GM12892 (cell line): ENCODE results near the gene TBC1D14.

Experiments
- DNase-seq: peaks from one replicate; pipeline ENCODE4 v3.0.0; 2011; ENCODE audit not compliant: insufficient read length
- FAIRE-seq: peaks from 2 replicates; lab custom pipeline; 2011; peaks lifted over from hg19 to GRCh38; lab: Jason Lieb, UNC
- POLR2A ChIP-seq: IDR thresholded peaks from 2 replicates; pipeline ENCODE4 v1.6.1; 2011; ENCODE audit warnings: low read depth, low read length, control low read depth
- POLR2AphosphoS5 ChIP-seq: IDR thresholded peaks from 2 replicates; pipeline ENCODE4 v1.6.1; 2011; ENCODE audit warnings: low read depth, low read length, control low read depth
- TAF1 ChIP-seq: IDR thresholded peaks from 2 replicates; pipeline ENCODE4 v1.6.1; 2011; ENCODE audit warnings: low read depth, mild to moderate bottlenecking, control low read depth, low read length, borderline replicate concordance

The TBC1D14 gene

DNA sequence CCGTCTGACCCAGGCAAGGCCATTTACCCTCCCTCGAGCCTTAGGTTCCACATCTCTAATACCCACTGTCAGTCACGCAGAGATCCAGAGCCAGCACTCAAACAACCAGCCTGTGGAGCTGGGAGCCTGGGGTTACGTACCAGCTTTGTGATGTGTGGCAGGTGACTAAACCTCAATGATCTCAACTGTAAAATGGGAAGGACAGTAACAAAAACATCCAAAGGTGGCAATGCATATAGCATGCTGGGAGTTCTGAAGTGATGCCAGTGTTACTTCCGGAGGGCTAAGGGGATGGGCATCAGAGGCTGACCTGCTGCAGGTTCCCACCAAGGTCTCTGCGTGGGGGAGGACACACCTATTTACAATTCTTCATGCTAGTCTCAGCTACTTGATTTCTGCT lies 152.2 kb downstream of the TBC1D14 start:
- TF ChIP-seq POLR2A, result no peak
- no peak for TF ChIP-seq POLR2AphosphoS5
- TF ChIP-seq TAF1, result no peak
- FAIRE-seq, result no peak
- DNase-seq, result no peak

DNA sequence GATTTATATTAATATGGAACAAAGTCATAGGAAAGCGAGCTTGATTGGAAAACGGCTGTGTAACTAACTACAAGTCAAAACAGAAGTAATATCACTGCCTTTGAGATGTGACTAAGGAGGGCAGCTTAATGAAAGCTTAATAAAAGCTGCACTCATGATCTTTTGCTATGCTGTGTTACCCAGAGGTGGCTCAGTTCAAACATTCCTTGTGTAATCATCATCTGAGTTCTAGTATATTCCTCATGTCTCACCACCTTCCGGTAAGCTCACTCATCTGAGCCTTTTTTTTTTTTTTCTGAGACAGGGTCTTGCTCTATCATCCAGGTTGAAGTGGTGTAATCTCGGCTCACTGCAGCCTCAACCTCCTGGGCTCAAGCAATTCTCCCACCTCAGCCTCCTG lies 153.2 kb downstream of the TBC1D14 start:
- FAIRE-seq (no peak), DNase-seq (no peak)
- TF ChIP-seq POLR2AphosphoS5 (no peak), TAF1 (no peak), POLR2A (no peak)

DNA sequence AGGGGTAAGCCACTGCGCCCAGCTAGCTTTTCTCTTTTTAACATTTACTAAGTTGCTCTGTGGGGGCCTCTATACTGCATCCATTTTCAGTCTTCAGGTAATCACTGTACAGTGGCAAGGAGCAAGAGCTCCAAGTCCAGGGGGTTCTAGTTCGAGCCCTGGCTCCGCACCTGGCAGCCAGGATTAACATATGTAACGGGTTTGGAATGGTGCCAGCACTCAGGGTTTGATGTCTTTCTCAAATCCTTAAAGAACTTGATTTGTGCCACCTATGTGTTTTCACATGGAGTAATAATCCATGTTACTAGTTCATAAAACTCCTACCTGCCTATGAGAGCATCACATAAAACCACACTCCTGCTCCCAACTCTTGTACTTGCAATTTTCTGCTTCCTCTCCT lies 153.7 kb downstream of the TBC1D14 start:
- FAIRE-seq (no peak), DNase-seq (no peak)
- TF ChIP-seq TAF1 (no peak), POLR2A (no peak), POLR2AphosphoS5 (no peak)

DNA sequence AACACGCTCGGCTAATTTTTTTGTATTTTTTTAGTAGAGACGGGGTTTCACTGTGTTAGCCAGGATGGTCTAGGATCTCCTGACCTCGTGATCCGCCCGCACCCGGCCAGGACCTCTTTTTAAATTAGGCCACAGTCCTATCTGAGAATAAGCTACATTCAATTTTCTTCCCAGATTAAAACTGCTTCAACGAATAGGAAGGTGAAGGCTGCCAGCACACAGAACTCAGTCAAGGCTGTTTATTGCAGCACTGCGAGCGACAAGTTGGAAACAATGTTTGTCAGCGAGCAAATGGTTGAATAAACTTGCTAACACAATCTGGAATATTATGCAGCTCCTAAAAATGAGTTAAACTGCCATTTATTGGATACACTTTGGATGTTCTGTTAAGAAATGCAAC lies 156.4 kb downstream of the TBC1D14 start:
- FAIRE-seq, result no peak
- TF ChIP-seq TAF1 (no peak), POLR2A (no peak), POLR2AphosphoS5 (no peak)
- no peak for DNase-seq

DNA sequence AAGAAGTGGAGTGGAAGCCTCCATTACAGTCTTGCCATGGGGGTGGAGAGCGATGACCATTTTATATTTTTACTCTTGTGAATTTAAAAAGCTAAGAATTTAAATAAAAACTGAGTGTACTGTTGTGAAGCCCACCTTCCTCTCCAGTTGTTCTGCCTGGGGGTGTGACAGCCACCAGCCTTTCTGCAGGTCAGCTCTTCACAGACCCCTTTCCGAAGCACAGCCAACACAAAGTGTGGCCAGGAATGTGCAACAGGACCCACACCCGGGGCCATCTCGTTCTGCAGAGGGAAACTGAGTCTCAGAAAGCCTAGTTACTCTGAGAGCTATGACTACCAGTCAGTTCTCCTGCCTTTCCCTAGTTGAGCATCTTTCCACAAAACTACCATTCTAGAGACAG lies 156.9 kb downstream of the TBC1D14 start:
- DNase-seq, result no peak
- TF ChIP-seq TAF1, result no peak
- TF ChIP-seq POLR2AphosphoS5, result no peak
- TF ChIP-seq POLR2A, result no peak
- no peak for FAIRE-seq

DNA sequence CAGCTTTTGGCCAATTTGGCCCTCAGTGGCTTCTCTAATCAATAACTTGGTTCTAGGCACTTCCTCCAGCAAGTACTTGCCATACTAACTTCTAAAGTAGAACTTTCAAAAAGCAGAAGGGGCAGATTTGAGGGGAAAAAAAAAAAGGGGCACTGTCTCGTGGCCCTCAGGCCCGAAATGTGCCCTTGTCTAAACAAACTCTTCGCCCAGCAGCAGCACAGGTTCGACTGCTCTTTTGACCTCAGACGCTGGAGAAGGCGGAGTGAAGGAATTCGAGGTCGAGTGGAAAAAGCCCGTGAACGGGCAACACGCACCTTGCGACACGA lies 157.5 kb downstream of the TBC1D14 start:
- DNase-seq, result no peak
- TF ChIP-seq POLR2AphosphoS5 (no peak), TAF1 (no peak), POLR2A (no peak)
- FAIRE-seq, result no peak

DNA sequence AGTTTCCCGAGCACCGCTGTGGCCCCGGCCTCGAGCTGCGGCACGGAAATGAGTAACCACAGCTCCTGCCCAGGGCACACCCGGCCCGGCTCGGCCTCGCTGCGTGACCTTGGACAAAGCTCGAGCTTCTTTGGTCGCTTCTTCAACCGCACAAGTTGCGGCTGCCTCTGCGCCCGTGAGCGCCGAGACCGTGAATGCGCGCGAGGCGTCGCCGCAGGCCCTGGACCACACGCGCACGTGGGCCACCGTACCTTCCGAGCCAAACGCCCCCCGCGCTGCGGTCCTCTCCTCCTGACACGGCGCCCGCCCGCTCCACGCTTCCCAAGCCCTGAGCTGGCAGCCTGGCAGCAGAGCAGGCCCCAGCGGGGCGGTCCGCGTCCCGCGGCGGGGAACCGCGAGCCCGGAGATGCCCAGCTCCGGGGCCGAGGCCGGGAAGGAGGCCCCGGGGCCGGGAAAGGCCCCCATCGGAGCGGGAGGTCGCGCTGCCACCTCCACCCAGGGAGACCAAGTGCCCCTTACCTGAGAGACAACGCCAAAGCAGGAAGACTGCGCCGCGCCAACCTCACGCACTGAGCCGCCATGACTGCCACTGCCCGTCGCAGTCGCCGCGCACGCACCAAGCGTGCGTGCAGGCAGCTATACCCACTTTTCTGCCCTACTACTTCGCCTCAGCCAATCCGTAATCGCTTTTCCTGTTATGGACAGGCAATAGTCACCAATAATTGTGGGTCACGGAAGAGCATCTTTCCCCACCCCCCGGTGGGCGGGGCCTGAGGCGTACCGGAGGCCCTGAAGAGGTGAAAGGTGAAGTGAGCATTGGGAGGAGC lies 158.0 kb downstream of the TBC1D14 start, which contains the start of gene GRPEL1:
Gene GRPEL1 (minus strand): TSS at position 613 of the 827 bp plus-strand sequence. CDS start 32 bp downstream, at position 581.
- peak; percentile 82 for DNase-seq
- FAIRE-seq, result peak; percentile 100
- TF ChIP-seq TAF1 (peak; percentile 68), POLR2AphosphoS5 (peak; percentile 93), POLR2A (peak; percentile 96)

DNA sequence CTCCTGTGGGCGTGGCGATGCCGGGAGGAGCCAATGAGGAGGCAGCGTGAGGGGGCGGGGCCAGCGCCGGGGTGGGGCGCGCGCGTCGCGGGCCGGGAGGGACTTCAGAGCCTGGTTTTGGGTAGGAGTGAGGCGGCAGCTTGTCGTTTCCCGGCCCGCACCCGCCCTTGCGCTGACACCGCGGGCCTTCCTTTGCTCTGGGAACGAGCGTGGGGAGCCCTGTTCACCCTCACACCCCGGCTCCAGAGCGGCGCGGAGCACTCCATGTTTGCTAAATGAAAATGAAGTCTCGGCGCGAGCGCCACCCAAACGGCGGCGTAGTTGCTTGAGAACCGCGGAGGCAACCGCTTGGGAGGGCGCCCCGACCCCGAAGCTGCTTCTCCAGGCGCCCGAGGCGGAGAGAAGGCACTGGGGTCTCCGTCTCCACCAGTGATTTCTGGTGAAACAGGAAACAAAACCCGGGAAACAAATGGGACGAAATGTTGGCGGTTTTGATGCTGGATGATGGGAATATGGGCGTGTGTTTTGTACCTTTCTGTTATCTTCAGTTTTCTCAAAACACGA lies 158.7 kb downstream of the TBC1D14 start:
- DNase-seq (no peak), FAIRE-seq (no peak)
- TF ChIP-seq POLR2AphosphoS5 (no peak; the same call in none of the 2 replicates), POLR2A (peak; percentile 81)

DNA sequence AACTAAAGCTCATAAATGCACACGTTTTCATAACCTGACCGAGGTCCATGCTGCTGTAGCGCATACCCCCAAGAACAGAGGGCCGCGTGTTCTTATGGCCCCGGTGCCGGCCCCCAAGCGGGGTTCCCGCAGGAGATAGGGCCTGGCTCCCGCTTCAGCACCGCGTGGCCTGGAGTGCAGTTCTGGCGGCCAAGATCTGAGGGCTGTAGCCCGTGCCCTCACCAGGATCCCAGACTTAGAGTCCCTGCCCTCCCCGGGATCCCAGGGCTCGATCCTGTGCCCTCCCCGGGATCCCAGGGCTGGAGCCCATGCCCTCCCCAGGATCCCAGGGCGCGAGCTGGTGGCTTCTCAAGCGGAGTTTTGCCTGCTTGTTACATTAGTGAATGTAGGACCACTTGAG lies 159.3 kb downstream of the TBC1D14 start:
- no peak for DNase-seq
- no peak for TF ChIP-seq TAF1
- TF ChIP-seq POLR2A, result no peak
- TF ChIP-seq POLR2AphosphoS5, result no peak
- no peak for FAIRE-seq

DNA sequence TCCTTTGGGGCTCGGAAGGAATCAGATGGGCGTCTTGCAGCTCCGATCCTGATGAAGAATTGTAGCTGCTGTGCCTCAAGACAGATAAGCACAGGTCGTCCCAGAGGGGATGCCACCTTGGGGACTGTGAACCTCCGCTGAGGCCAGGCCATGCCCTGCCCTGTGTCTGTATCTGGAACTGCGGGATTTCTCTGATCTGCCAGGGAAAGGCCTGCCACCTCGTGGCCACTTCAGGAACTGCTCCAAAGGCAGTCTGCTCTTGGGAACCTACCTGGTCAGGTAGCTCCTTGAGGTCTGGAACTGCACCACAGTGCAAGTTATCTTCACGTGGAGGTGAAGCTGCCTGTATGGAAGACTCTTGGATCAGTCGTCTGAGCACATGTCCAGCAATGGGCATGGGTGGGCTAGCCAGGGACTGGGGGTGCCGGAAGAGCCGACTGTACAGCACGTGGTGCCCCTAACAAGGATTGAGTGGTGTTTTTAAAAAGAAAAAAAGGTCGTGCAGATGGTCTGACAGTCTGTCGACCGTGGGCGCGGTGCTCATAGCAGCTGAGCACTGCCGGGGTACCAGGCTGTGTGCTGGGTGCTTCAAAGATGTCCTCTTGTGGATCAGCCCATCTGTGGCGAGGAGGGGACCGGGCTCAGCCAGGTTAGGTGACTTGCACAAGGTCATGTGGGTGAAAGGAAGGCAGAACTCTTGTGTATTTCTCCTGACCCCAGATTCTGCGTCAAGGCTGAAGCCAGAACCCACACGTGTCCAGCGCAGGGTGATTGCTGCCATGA lies 161.3 kb downstream of the TBC1D14 start:
- FAIRE-seq, result peak; percentile 87
- no peak for TF ChIP-seq POLR2A
- no peak for TF ChIP-seq POLR2AphosphoS5
- no peak for TF ChIP-seq TAF1
- DNase-seq, result peak; percentile 60

DNA sequence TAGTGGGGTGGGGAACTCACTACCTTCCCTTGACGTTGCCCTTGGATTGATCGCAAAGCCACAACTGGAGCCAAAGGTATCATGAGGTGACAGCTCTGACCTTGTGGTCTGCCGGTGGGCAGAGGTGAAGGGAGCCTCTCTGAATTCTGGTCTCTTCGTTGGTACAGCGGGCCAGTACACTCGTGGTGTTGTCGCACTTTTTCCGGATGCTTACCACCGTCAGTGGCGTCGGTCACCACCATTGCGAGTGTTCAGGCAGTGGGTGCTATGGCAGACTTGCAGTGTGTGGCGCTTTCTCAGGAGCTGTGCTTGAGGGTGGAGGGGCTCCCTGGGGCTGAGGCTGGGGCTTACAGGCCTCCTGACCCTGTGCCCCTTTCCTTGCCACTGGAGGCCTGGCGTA lies 163.4 kb downstream of the TBC1D14 start:
- DNase-seq (no peak), FAIRE-seq (no peak)
- TF ChIP-seq POLR2A (no peak), TAF1 (no peak), POLR2AphosphoS5 (no peak)
